C4-2B (cell line): ENCODE data around the gene GRB2.

Experiments
- CTCF ChIP-seq: fragments of 450-650 bp; conservative IDR thresholded peaks from 2 replicates; pipeline ENCODE4 v1.5.1; 2017; ENCODE audit warnings: mild to moderate bottlenecking
- ZFX ChIP-seq: fragments of 450-650 bp; IDR thresholded peaks from 2 replicates; pipeline ENCODE4 v1.6.1; 2017

GRCh38 chr17:75346906-75347305 is 58.6 kb downstream of the GRB2 start:
- TF ChIP-seq CTCF (no peak), ZFX (no peak)
